ENCODE results near the gene SNX9. TPM values are rescaled to one million over a fixed set of nuclear protein-coding genes. Genes with fewer than 3 reads are reported as not detected.
A peak's percentile ranks its signal among the peaks of the same experiment; 100 is the strongest.

SNX9 gene
- total and polyA plus RNA-seq, 5 donors from 2014 or later, result 16.4 to 31.6 (median 21.0) TPM

DNA sequence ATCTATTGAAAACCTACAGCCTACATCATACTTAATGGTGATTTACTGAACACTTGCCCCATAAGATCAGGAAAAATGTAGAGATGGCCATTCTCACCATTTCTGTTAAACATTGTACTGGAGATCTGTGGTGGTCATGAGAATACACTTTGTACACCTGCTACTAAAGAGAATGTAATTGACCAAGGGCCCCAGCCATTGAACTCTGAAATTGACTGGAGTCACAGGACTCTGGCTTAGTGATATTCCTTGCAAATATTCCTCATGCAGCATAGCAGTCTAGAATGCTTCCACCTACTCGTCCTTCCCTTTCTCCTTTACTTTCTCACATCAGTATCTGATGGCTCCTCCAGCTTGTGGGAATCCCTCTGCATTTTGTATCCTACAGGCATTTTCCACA lies 37.4 kb upstream of the SNX9 start:
- no peak for DNase-seq
- Histone ChIP-seq H3K27ac (ENCODE audit: insufficient read depth, low read length, poor library complexity, severe bottlenecking) (no peak overlapping the region), H3K4me3 (ENCODE audit: low read depth, low read length) (no peak overlapping the region), H3K4me1 (ENCODE audit: control insufficient read depth, insufficient read depth, low read length, poor library complexity, severe bottlenecking) (no peaks in the 10 kb centered on the region), H3K27me3 (ENCODE audit: control insufficient read depth, insufficient read depth, low read length) (peaks cover 7% of the 10 kb centered on the region), H3K9me3 (ENCODE audit: control insufficient read depth in 2 of 2, low read length in 2 of 2) (peaks cover 0 to 4% of the 10 kb centered on the region in 2 experiments), H3K36me3 (ENCODE audit: control insufficient read depth, insufficient read depth, low read length) (no peaks in the 10 kb centered on the region)
- Mint-ChIP-seq H3K36me3 (no peaks in the 10 kb centered on the region), H3K4me3 (no peak overlapping the region), H3K4me1 (peaks cover 0 to 5% (median 2%) of the 10 kb centered on the region in 4 donors), H3K27ac (no peak overlapping the region), H3K27me3 (peaks cover 39% of the 10 kb centered on the region), H3K9me3 (peaks cover 0 to 10% (median 0%) of the 10 kb centered on the region in 7 donors)
- no peak for ATAC-seq (ENCODE audit: low read depth in 2 of 2)

DNA sequence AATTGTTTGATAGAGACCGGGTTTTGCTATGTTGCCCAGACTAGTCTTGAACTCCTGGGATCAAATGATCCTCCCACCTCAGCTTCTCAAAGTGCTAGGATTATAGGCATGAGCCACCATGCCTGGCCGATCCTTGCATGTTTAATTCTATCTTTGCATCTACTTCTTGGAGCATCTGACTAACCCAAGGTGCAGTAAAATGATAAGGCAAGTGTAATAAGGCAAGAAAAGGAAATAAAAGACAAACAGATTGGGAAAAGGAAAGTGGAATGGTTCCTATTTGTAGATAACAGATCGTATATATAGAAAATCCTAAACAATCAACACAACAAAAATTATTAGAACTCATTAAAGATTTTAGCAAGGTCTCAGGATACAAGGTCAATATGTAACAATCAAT lies 36.8 kb upstream of the SNX9 start:
- Mint-ChIP-seq H3K4me1 (peaks cover 0 to 5% (median 3%) of the 10 kb centered on the region in 4 donors), H3K27me3 (peaks cover 41% of the 10 kb centered on the region), H3K27ac (no peak overlapping the region), H3K9me3 (peaks cover 0 to 9% (median 0%) of the 10 kb centered on the region in 7 donors), H3K36me3 (no peaks in the 10 kb centered on the region), H3K4me3 (no peak overlapping the region)
- Histone ChIP-seq H3K27me3 (ENCODE audit: control insufficient read depth, insufficient read depth, low read length) (peaks cover 5% of the 10 kb centered on the region), H3K36me3 (ENCODE audit: control insufficient read depth, insufficient read depth, low read length) (no peaks in the 10 kb centered on the region), H3K9me3 (ENCODE audit: control insufficient read depth in 2 of 2, low read length in 2 of 2) (peaks cover 0 to 4% of the 10 kb centered on the region in 2 experiments), H3K4me3 (ENCODE audit: low read depth, low read length) (no peak overlapping the region), H3K27ac (ENCODE audit: insufficient read depth, low read length, poor library complexity, severe bottlenecking) (no peak overlapping the region), H3K4me1 (ENCODE audit: control insufficient read depth, insufficient read depth, low read length, poor library complexity, severe bottlenecking) (no peaks in the 10 kb centered on the region)
- ATAC-seq (ENCODE audit: low read depth in 2 of 2) (no peak), DNase-seq (no peak)

- Mint-ChIP-seq H3K4me1 (peaks cover 0 to 5% (median 3%) of the 10 kb centered on the region in 4 donors), H3K27ac (no peak overlapping the region), H3K27me3 (peaks cover 48% of the 10 kb centered on the region), H3K36me3 (no peaks in the 10 kb centered on the region), H3K4me3 (no peak overlapping the region), H3K9me3 (peaks cover 0 to 3% (median 0%) of the 10 kb centered on the region in 7 donors)
- Histone ChIP-seq H3K27ac (ENCODE audit: insufficient read depth, low read length, poor library complexity, severe bottlenecking) (no peak overlapping the region), H3K27me3 (ENCODE audit: control insufficient read depth, insufficient read depth, low read length) (peaks cover 2% of the 10 kb centered on the region), H3K9me3 (ENCODE audit: control insufficient read depth in 2 of 2, low read length in 2 of 2) (peaks cover 0 to under 1% of the 10 kb centered on the region in 2 experiments), H3K4me1 (ENCODE audit: control insufficient read depth, insufficient read depth, low read length, poor library complexity, severe bottlenecking) (no peaks in the 10 kb centered on the region), H3K4me3 (ENCODE audit: low read depth, low read length) (no peak overlapping the region), H3K36me3 (ENCODE audit: control insufficient read depth, insufficient read depth, low read length) (no peaks in the 10 kb centered on the region)
- DNase-seq, result no peak
- no peak for ATAC-seq (ENCODE audit: low read depth in 2 of 2)
Measured at GRCh38 chr6:157787080-157787479, 36.0 kb upstream of the SNX9 start.

GRCh38 chr6:157788180-157788579 lies 34.9 kb upstream of the SNX9 start:
- ATAC-seq (ENCODE audit: low read depth in 2 of 2) (no peak), DNase-seq (no peak)
- Mint-ChIP-seq H3K9me3 (peaks cover 0 to 3% (median 0%) of the 10 kb centered on the region in 7 donors), H3K27ac (no peak overlapping the region), H3K36me3 (no peaks in the 10 kb centered on the region), H3K4me1 (peaks cover 0 to 6% (median 2%) of the 10 kb centered on the region in 4 donors), H3K27me3 (peaks cover 49% of the 10 kb centered on the region), H3K4me3 (no peak overlapping the region)
- no peak overlapping the region for H3K27ac ChIP-seq (ENCODE audit: insufficient read depth, low read length, poor library complexity, severe bottlenecking)
- no peak overlapping the region for H3K4me3 ChIP-seq (ENCODE audit: low read depth, low read length)
- no peaks in the 10 kb centered on the region for H3K36me3 ChIP-seq (ENCODE audit: control insufficient read depth, insufficient read depth, low read length)
- no peaks in the 10 kb centered on the region for H3K4me1 ChIP-seq (ENCODE audit: control insufficient read depth, insufficient read depth, low read length, poor library complexity, severe bottlenecking)
- no peaks in the 10 kb centered on the region for H3K9me3 ChIP-seq (ENCODE audit: control insufficient read depth in 2 of 2, low read length in 2 of 2)
- peaks cover 2% of the 10 kb centered on the region for H3K27me3 ChIP-seq (ENCODE audit: control insufficient read depth, insufficient read depth, low read length)

GRCh38 chr6:157789297-157789696 lies 33.7 kb upstream of the SNX9 start:
- Mint-ChIP-seq H3K4me1 (peaks cover 0 to 5% (median 2%) of the 10 kb centered on the region in 4 donors), H3K36me3 (no peaks in the 10 kb centered on the region), H3K27me3 (peaks cover 47% of the 10 kb centered on the region), H3K27ac (no peak overlapping the region), H3K9me3 (peaks cover 0 to 3% (median 0%) of the 10 kb centered on the region in 7 donors), H3K4me3 (no peak overlapping the region)
- DNase-seq, result no peak
- Histone ChIP-seq H3K36me3 (ENCODE audit: control insufficient read depth, insufficient read depth, low read length) (no peaks in the 10 kb centered on the region), H3K27ac (ENCODE audit: insufficient read depth, low read length, poor library complexity, severe bottlenecking) (no peak overlapping the region), H3K4me3 (ENCODE audit: low read depth, low read length) (no peak overlapping the region), H3K27me3 (ENCODE audit: control insufficient read depth, insufficient read depth, low read length) (peaks cover 2% of the 10 kb centered on the region), H3K9me3 (ENCODE audit: control insufficient read depth in 2 of 2, low read length in 2 of 2) (no peaks in the 10 kb centered on the region), H3K4me1 (ENCODE audit: control insufficient read depth, insufficient read depth, low read length, poor library complexity, severe bottlenecking) (no peaks in the 10 kb centered on the region)
- ATAC-seq (ENCODE audit: low read depth in 2 of 2), result no peak

DNA sequence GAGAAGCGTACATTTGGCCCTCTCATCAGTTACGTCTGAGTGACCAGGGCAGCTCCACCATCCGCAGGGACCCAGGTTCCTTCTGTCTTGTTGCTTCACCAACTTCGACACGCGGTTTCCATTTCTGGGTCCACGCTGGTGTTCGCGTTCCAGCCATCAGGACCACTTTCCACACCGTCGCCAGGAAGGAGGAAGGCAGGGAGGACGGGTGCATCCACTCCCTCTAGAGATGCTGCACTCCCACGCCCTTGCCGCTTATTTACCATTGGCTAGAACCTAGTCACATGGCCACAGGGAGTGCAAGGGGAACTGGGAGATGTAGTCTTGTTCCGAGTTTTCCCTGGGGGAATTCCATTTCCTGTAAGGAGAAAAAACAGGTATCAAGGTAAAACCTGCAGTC lies 33.2 kb upstream of the SNX9 start:
- H3K9me3 ChIP-seq (ENCODE audit: control insufficient read depth in 2 of 2, low read length in 2 of 2), result no peaks in the 10 kb centered on the region
- no peaks in the 10 kb centered on the region for H3K4me1 ChIP-seq (ENCODE audit: control insufficient read depth, insufficient read depth, low read length, poor library complexity, severe bottlenecking)
- H3K36me3 ChIP-seq (ENCODE audit: control insufficient read depth, insufficient read depth, low read length), result no peaks in the 10 kb centered on the region
- peaks cover 2% of the 10 kb centered on the region for H3K27me3 ChIP-seq (ENCODE audit: control insufficient read depth, insufficient read depth, low read length)
- peaks cover 0 to 3% (median 0%) of the 10 kb centered on the region in 7 donors for H3K9me3 Mint-ChIP-seq
- no peak overlapping the region for H3K4me3 Mint-ChIP-seq
- no peak overlapping the region for H3K27ac ChIP-seq (ENCODE audit: insufficient read depth, low read length, poor library complexity, severe bottlenecking)
- peaks cover 0 to 5% (median 2%) of the 10 kb centered on the region in 4 donors for H3K4me1 Mint-ChIP-seq
- ATAC-seq (ENCODE audit: low read depth in 2 of 2), result no peak
- H3K36me3 Mint-ChIP-seq, result no peaks in the 10 kb centered on the region
- no peak for DNase-seq
- H3K4me3 ChIP-seq (ENCODE audit: low read depth, low read length), result no peak overlapping the region
- H3K27me3 Mint-ChIP-seq, result peaks cover 46% of the 10 kb centered on the region
- H3K27ac Mint-ChIP-seq, result peak overlapping the region in 1 of 3 donors; percentile 29

DNA sequence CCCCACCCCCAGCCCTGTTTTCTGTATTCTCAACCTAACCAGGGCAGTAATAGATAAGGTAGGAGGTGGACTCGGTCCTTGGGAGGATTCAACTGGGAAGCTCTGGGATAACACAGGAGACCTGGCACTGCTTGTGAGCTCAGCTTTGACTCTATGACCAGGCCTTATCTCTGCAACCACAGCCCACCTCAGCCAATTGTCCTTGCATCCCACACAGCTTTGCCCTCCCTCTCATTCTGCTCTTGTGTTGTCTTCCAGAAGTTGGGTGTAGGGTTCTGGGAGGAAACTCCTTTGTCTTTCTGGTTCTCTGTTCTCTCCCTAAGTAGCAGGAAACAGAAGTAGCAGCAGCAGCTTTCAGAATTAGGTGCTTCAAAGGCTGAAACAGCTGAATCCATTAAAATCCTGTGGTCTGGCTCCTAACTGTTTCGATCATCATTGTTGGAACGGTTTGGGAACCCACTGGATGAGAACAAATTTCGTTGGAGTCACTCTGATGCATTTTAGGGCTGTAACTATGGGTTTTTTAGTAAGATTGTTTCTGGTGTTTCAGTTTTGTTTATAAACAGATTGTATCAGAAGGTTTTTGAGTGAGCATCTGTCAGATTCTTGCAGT lies 32.4 kb upstream of the SNX9 start:
- ATAC-seq (ENCODE audit: low read depth in 2 of 2) (no peak), DNase-seq (no peak)
- Mint-ChIP-seq H3K4me1 (peaks cover 0 to 5% (median 2%) of the 10 kb centered on the region in 4 donors), H3K9me3 (peaks cover 0 to under 1% (median 0%) of the 10 kb centered on the region in 7 donors), H3K27ac (peak overlapping the region in 1 of 3 donors; percentile 7), H3K36me3 (no peaks in the 10 kb centered on the region), H3K27me3 (peaks cover 38% of the 10 kb centered on the region), H3K4me3 (no peak overlapping the region)
- H3K4me3 ChIP-seq (ENCODE audit: low read depth, low read length), result no peak overlapping the region
- peaks cover 2% of the 10 kb centered on the region for H3K27me3 ChIP-seq (ENCODE audit: control insufficient read depth, insufficient read depth, low read length)
- no peaks in the 10 kb centered on the region for H3K9me3 ChIP-seq (ENCODE audit: control insufficient read depth in 2 of 2, low read length in 2 of 2)
- H3K27ac ChIP-seq (ENCODE audit: insufficient read depth, low read length, poor library complexity, severe bottlenecking), result no peak overlapping the region
- no peaks in the 10 kb centered on the region for H3K36me3 ChIP-seq (ENCODE audit: control insufficient read depth, insufficient read depth, low read length)
- H3K4me1 ChIP-seq (ENCODE audit: control insufficient read depth, insufficient read depth, low read length, poor library complexity, severe bottlenecking), result no peaks in the 10 kb centered on the region

DNA sequence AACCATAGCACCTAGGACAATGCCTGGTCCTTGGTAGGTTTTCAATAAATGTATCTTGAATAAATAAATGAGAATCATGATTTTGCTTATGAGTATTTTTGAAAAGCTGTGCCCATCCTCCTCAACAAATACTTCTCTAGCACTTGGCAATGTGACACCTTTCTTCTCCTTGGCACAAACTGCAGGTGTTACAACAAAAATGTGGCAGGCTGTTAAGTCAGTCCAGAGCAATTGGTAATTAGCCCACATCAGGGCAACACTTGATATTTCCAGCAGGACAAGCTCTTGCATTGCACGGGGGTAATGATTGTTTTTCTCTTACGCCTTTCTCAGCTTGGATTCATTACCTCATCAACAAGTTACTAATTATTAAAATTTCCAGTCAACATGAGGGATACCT lies 31.6 kb upstream of the SNX9 start:
- H3K27me3 Mint-ChIP-seq, result peaks cover 38% of the 10 kb centered on the region
- no peaks in the 10 kb centered on the region for H3K9me3 Mint-ChIP-seq
- no peaks in the 10 kb centered on the region for H3K9me3 ChIP-seq (ENCODE audit: control insufficient read depth in 2 of 2, low read length in 2 of 2)
- H3K27ac ChIP-seq (ENCODE audit: insufficient read depth, low read length, poor library complexity, severe bottlenecking), result no peak overlapping the region
- no peaks in the 10 kb centered on the region for H3K4me1 ChIP-seq (ENCODE audit: control insufficient read depth, insufficient read depth, low read length, poor library complexity, severe bottlenecking)
- peaks cover 0 to 5% (median 2%) of the 10 kb centered on the region in 4 donors for H3K4me1 Mint-ChIP-seq
- no peak for DNase-seq
- no peak overlapping the region for H3K4me3 ChIP-seq (ENCODE audit: low read depth, low read length)
- H3K36me3 Mint-ChIP-seq, result no peaks in the 10 kb centered on the region
- no peak overlapping the region for H3K4me3 Mint-ChIP-seq
- H3K36me3 ChIP-seq (ENCODE audit: control insufficient read depth, insufficient read depth, low read length), result no peaks in the 10 kb centered on the region
- ATAC-seq (ENCODE audit: low read depth in 2 of 2), result no peak
- H3K27me3 ChIP-seq (ENCODE audit: control insufficient read depth, insufficient read depth, low read length), result no peaks in the 10 kb centered on the region
- H3K27ac Mint-ChIP-seq, result peak overlapping the region in 1 of 3 donors; percentile 17

Data from CD4-positive, CD25-positive, alpha-beta regulatory T cell (primary cell).